ENCODE results near the gene IL17B.

The IL17B gene

GRCh38 chr5:149355688-149356087, 23.4 kb downstream of the IL17B start:
- DNase-seq = peak in 1 of 3 donors; percentile 12

- DNase-seq = peak in 1 of 3 donors; percentile 6
These were observed 25.2 kb downstream of the IL17B start for GRCh38 chr5:149353911-149354310.

GRCh38 chr5:149352169-149352568, 26.9 kb downstream of the IL17B start:
- peak in 1 of 3 donors; percentile 6 for DNase-seq

- peak in 1 of 3 donors; percentile 16 for DNase-seq
These were observed 29.7 kb downstream of the IL17B start for GRCh38 chr5:149349382-149349781.

DNA sequence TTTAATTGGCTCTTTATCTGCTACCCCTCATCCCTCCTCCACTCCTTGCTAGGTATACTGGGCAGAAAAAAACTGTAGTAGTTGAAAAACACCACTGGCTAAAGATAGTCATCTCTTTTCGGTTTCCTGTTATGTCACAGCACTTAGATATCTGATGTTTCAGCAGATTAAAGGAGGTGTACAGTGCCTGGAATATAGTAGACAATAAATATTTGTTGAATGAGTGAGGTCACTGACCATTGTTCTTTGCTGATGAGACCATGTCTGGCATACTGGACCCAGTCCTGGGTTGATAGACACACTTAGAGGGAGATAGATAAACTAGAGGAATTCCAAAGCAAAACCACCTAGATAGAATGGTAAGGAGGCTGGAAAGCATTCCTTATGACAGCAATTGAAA, 30.6 kb downstream of the IL17B start:
- peak in 1 of 3 donors; percentile 17 for DNase-seq

GRCh38 chr5:149345892-149346222, 33.2 kb downstream of the IL17B start:
- peak in 2 of 3 donors; percentile 31 to 33 for DNase-seq

DNA sequence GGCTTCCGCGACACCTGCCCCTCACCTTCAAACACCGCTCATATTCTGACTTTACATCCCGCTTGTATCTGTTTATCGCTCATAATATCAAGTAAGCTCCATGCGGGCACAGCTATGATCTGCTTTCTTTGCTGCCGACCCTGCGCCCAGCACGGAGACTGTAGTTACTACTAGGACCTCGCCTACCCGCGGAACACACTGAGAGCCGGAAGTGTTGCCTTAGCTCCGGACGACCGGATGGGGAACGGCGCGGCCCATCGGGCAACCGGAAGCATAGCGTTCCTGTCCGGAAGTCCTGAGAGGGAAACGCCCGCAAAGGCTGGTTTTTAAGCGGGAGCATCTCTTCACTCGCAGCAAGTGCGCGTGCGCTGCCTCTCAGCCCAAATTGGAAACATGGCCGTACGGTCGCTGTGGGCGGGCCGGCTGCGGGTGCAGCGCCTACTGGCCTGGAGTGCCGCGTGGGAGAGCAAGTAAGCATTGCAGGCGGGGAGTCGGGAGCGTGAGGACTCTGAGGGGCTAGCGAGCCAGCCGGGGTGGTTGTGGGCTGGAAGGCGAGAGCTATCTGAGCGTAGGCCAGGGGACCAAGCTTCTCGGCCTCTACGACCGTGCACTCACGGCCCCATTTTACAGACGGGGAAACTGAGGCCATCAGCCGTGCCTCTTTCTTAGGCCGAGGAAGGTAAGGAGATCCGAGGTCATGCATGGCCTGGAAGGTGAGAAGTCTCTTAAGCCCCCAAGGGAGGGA, 33.8 kb downstream of the IL17B start, which contains the start of gene GRPEL2:
TSS of gene GRPEL2 (plus strand) at position 353 of the 745 bp plus-strand sequence. CDS start at position 394, 41 bp downstream.
- peak; percentile 96 to 98 (median 98) for DNase-seq

DNA sequence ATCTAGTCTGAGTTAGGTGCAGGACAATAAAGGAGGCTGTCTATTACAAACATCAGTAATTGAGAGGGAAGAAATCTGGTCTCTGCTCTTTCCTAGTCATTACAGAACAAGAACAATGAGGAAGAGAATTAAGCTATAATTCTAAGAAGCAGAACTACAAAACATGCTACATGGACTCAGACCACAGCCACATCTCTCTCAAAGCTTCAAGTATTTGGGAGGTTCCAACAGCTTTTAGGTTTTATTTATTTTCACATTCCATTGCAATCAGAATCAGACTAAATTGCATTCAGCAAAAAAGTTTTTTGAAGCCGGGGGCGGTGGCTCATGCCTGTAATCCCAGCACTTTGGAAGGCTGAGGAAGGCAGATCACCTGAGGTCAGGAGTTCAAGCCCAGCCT, 34.9 kb downstream of the IL17B start:
- no peak for DNase-seq

DNA sequence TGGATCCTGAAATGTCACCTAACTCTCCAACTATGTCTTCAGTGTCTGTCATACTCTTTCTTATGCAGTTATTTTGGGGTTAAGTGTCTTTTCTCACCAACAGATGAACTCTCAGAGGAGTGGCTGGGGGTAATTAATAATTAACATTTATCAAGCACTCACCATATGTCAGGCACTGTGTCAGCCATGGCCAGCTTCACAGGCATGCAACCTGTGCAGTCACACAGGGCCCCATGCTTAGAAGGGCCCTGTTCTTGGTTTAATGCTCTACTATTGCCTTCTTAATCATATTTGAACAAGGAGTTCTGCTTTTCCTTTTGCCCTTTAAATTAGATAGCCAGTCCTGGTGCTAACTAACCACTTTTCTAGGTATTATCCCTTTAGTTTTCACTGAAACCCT, 37.2 kb downstream of the IL17B start:
- no peak for DNase-seq

DNA sequence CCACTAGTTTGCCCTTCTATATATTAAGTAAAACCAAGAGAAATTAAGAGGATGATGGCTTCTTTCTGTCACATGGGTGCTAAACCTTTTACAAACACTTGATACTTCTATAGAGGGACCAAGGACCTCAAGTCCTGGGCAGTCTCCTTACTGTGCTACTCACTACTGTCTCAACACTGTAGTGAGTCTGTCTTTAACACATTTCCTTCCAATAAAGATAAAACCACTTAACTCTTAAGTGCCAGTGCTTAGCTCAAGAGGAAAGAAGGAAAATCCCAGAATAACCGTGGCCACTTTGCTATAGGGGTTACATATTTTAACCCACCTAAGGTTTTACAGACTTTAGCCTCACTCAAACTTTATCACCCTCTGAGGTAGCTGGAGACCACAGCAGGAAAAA, 38.2 kb downstream of the IL17B start:
- no peak for DNase-seq

DNA sequence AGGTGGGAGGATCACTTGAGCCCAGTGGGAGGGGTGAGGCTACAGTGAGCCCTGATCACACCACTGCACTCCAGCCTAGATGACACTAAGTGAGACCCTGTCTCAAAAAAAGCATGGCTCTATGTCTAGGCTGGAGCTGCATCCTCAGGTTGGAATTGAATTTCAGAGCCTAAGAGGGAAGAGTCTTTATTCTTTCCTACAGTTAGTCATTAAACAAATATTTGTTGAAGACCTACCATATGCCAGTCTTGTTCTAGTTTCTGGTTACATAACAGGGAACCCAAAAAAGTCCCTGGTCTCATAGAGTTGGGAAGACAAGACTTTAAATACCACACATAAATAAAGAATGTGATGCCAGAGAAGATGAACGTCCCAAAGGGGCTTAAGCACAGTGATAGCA, 40.7 kb downstream of the IL17B start:
- DNase-seq = no peak

DNA sequence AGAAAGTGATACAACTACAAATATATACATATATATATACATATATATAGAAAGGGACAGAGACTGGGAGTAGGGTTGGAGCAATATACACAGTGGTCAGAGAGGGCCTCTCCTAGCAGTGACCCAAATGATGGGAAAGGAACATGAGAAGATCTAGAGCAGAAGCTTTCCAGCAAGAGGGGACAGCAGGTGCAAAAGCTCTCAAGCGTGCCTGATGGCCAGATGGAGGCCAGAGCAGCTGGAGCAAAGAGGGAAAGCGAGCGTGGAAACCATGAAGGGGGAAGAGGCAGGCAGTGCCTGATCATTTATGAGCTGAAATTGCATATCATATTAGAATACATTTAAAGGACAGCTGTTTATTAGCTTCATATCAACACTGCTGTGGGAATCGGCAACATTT, 41.4 kb downstream of the IL17B start:
- no peak for DNase-seq

DNA sequence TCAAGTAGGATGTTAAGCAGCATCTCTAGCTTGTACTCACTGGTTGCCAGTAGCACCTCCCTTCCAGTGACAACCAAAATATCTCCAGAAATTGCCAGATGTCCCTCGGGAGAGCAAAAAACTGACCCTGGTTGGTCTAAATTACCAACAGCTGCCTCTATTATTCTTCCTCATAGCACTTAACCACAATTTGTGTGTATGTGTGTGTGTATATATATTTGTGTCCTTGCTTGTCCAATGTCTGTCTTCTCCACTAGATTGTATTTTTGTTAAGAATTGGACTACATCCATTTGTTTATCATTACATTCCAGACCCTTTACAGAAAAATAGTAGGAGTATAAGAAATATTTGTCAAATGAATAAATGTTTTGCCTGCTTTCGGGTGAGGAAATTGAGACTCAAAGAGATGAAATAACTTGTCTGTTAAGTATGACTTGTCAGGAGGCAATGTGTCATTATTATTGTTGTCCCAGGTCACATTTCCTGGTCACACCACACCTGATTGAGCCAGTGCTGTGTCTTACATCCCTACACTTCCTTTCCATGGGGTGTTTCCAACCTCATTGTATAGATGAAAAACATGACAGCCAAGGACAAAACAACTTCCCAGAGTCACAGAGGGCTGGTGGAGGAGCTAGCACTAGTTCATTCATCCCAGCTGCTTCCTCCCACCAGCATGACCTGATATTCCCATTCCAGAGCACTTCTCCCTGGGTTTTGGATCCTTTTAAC, 45.2 kb downstream of the IL17B start:
- DNase-seq = no peak

DNA sequence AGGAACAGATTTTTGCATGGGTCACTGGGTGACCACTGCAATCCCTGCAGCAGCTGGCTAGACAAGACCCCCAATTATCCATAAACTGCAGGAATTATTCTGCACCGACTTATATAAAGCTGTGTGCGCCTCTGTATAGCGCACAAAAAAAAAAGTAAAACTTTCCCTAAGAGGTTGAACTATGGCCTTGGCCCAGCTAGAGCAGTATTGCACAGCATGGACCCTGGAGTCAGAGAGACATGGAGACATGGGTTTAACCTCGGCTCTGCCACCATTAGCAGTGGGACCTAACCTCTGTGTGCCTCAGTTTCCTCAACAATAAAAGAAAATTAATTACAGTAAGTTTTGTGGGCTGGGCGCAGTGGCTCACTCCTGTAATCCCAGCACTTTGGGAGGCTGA, 50.9 kb downstream of the IL17B start:
- DNase-seq = no peak

GRCh38 chr5:149326611-149327010, 52.5 kb downstream of the IL17B start:
- no peak for DNase-seq

DNA sequence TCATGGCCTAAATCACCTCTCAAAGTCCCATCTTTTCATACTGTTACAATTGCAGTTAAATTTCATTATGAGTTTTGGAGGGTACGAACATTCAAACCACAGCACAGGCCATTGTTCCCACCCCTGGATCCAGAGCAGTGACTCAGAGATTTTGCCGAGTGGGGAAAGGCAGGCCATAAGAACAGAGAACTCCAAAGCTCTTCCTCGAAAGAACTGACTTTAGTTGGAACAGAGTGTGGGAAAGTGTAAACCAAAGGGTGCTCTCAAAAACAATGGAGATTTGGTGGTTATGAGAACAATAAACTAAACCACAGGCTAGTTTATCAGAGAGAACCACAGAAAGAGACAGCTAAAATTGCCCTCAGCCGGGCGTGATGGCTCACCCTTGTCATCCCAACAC, 53.2 kb downstream of the IL17B start:
- no peak for DNase-seq

DNA sequence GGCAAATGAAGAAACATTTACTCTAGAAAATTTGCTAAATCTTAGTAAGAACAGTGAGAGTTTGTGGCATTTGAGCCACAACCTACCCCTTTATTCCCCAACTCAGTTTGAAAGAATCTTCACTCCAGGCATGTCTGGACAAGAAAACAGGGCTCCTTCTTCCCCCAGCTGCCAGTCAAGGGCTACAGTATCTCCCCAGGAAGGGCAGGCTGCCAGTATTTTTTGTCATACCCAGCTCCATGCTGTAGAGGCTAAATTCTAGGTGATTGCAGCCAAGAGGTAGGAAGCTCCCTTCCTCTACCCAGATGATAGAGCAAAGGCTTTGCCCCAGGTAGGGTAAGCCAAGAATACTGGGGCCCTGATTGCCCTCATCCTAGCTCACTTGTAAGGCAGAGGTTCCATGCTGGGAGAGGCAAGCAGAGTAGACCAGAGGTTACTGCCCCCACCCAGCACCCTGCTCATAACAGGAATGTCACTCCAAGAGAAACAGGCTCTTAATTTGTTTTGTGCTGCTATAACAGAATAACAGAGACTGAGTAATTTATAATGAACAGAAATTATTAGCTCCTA, 53.8 kb downstream of the IL17B start:
- DNase-seq = no peak

- no peak for DNase-seq
These were observed 54.5 kb downstream of the IL17B start for GRCh38 chr5:149324641-149325040.
